K562 (cell line): Measurements from ENCODE around the gene DNAJB13. TPM values are rescaled to one million over a fixed set of nuclear protein-coding genes. Genes with fewer than 3 reads are reported as not detected.

Experiments used
- AFF1 ChIP-seq, 2 experiments: fragments of 450-650 bp; IDR thresholded peaks; 2 replicates each; pipeline ENCODE4 v1.6.1; 2018; ENCODE audit warnings: mild to moderate bottlenecking in 2 of 2, low read depth in 1 of 2; ENCODE audit not compliant: partially characterized antibody in 2 of 2
- CEBPB ChIP-seq: fragments of 450-650 bp; IDR thresholded peaks from 2 replicates; pipeline ENCODE4 v1.6.1; 2016; ENCODE audit warnings: missing genetic modification characterization, missing compliant biosample characterization
- ETV6 ChIP-seq, 3 experiments: fragments of 150-350 bp in 1 of 3; sonication (generic) in 1 of 3; formaldehyde crosslinking in 1 of 3; IDR thresholded peaks; 2 replicates each; pipeline versions ENCODE4 v1.6.1 to v1.8.0; 2014 to 2022; ENCODE audit warnings: borderline replicate concordance in 2 of 3, low read depth in 2 of 3, antibody characterized with exemption in 1 of 3, low read length in 1 of 3, mild to moderate bottlenecking in 1 of 3, missing genetic modification reagents in 1 of 3
- FOSL1 ChIP-seq: fragments of 200-800 bp; sonication (Bioruptor generic); conservative IDR thresholded peaks from 2 replicates; pipeline ENCODE4 v1.6.1; 2016; ENCODE audit warnings: missing genetic modification characterization, missing compliant biosample characterization
- KAT7 ChIP-seq: sonication (generic); formaldehyde crosslinking; IDR thresholded peaks from 2 replicates; pipeline ENCODE4 v1.8.0; 2022; ENCODE audit warnings: missing genetic modification reagents, mild to moderate bottlenecking, borderline replicate concordance
- MAFF ChIP-seq: IDR thresholded peaks from 2 replicates; pipeline ENCODE4 v1.6.1; 2012; ENCODE audit warnings: low read length, improper control_type of control experiment
- MGA ChIP-seq: fragments of 450-650 bp; IDR thresholded peaks from 2 replicates; pipeline ENCODE4 v1.6.1; 2016; ENCODE audit warnings: mild to moderate bottlenecking, moderate library complexity
- SMAD4 ChIP-seq: fragments of 250-450 bp; sonication (Bioruptor Pico); conservative IDR thresholded peaks from 2 replicates; pipeline ENCODE4 v1.8.0; 2021; ENCODE audit warnings: inconsistent platforms, mild to moderate bottlenecking, moderate library complexity
- TAL1 ChIP-seq: fragments of 450-650 bp; IDR thresholded peaks from 2 replicates; pipeline ENCODE4 v1.6.1; 2016; ENCODE audit warnings: mild to moderate bottlenecking
- ZNF699 ChIP-seq: fragments of 250-450 bp; sonication (Bioruptor Pico); IDR thresholded peaks from 2 replicates; pipeline ENCODE4 v1.8.0; 2021; ENCODE audit warnings: mild to moderate bottlenecking, moderate library complexity; ENCODE audit not compliant: insufficient replicate concordance
- polyA plus RNA-seq, 8 experiments: library from polyadenylated mRNA; depleted of rRNA in 4 of 8; stranded (reverse) in 5 of 8; unstranded in 3 of 8; fragments of >200 nt; fragmentation: Nextera tagmentation in 2 of 8; fragmentation: Illumina TruSeq in 1 of 8; extraction: Ambion mirVana in 2 of 8; extraction: Trizol in 1 of 8; gene quantifications; 2 replicates each; pipeline versions ENCODE4 v1.2.1 to v1.2.3, GENCODE V29; 2011 to 2014; ENCODE audit warnings: inconsistent platforms in 1 of 8, missing spikeins in 1 of 8
- total RNA-seq, 7 experiments: library from RNA; depleted of rRNA in 6 of 7; stranded (reverse); fragments of >200 nt in 6 of 7; fragmentation: Illumina TruSeq in 2 of 7; extraction: Trizol in 2 of 7; gene quantifications; 2 replicates each; pipeline versions ENCODE4 v1.2.1 to v1.2.3, GENCODE V29; 2011 to 2021; ENCODE audit warnings: low replicate concordance in 1 of 7

DNAJB13 gene
- total and polyA plus RNA-seq, 9 of the 15 experiments (the other 6 are each of a cell fraction or from before 2014, with no cell fraction given), result 0.14 TPM; not detected in 8

DNA sequence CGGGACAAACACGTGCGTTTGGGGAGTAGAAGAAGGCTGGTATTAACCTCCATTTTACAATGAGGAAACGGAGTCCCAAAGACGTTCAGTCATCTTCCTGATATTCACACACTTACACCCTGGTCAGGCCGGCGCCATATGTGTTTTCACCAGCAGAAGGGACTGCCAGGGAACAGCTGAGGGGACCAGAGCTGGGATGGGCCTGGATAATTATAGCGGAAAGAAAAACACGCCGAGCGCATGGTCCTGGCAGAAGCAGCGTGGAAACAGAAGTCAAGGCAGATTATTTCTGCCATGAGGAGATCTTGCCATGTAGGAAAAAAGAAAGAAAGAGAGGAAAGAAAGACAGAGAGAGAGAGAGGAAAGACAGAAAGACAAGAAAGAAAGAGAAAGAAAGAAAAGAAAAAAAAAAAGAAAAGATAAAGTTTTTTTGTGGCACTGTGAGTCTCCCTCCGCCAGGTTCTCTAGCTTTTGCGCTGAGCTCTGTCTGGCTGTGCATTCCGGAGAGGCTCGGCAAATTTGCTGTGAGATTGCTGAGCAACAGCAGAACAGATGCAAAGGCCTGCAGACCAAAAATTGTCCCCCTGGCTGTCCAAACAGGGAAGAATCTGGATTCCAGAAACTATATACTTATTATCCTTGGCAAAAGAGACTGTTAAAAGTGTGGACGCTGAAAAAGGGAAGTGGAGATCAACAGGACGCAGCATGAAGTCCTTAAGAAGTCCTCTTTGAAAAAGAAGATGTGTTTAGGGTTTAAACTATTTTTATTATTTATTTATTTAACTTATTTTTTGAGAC is 33.1 kb downstream of the DNAJB13 start (continued):
- TF ChIP-seq ETV6 (IDR thresholded peaks at IDR 0.05; ENCODE audit: borderline replicate concordance in 1 of 2, low read depth in 2 of 2, low read length in 1 of 2) (0 out of 4 replicates have a peak, but pooled peaks of 1 of the 2 experiments have one; percentile 20), ETV6 (CRISPR knock-in tag; IDR thresholded peaks at IDR 0.05; ENCODE audit: borderline replicate concordance) (no peak), KAT7 (CRISPR knock-in tag) (no peak), SMAD4 (0 out of 2 replicates have a peak, but pooled peaks have one; percentile 78), ZNF699 (CRISPR knock-in tag) (peak; percentile 3), AFF1 (IDR thresholded peaks at IDR 0.05; ENCODE audit: low read depth in 1 of 2, partially characterized antibody in 2 of 2) (no peak), CEBPB (tag) (no peak), MGA (peak; percentile 70; the same call in 1 of the 2 replicates), FOSL1 (tag) (peak; percentile 42), MAFF (no peak), TAL1 (0 out of 2 replicates have a peak, but pooled peaks have one; percentile 8)
